SK-N-SH treated with all-trans-retinoic acid at 6 μM for 48 hours (cell line): Measurements from ENCODE around the gene EZR.

Source experiments
- ATAC-seq: fragments of 200-7000 bp; cut with Tn5 transposase; 3 replicates; pipeline ENCODE4 v1.9.1; 2020; ENCODE audit warnings: mild to moderate bottlenecking, moderate library complexity
- ARNTL ChIP-seq: fragments of 450-650 bp; formaldehyde crosslinking; IDR thresholded peaks from 2 replicates; pipeline ENCODE4 v1.5.0; 2020; ENCODE audit warnings: low read depth, mild to moderate bottlenecking, moderate library complexity, borderline replicate concordance
- BACH2 ChIP-seq: fragments of 250-450 bp; sonication (Bioruptor Pico); IDR thresholded peaks from 2 replicates; pipeline ENCODE4 v1.9.0; 2021; ENCODE audit warnings: mild to moderate bottlenecking, borderline replicate concordance
- CSDC2 ChIP-seq: fragments of 250-450 bp; sonication (Bioruptor Pico); IDR thresholded peaks from 2 replicates; pipeline ENCODE4 v1.5.0; 2020; ENCODE audit warnings: mild to moderate bottlenecking, moderate library complexity
- ESRRG ChIP-seq: fragments of 250-450 bp; sonication (Bioruptor Pico); IDR thresholded peaks from 2 replicates; pipeline ENCODE4 v1.6.1; 2021; ENCODE audit warnings: mild to moderate bottlenecking
- ISL1 ChIP-seq: fragments of 250-450 bp; sonication (Bioruptor Pico); IDR thresholded peaks from 2 replicates; pipeline ENCODE4 v2.1.2; 2022; ENCODE audit warnings: mild to moderate bottlenecking, moderate library complexity
- OSR1 ChIP-seq: fragments of 250-450 bp; sonication (Bioruptor Pico); IDR thresholded peaks from 2 replicates; pipeline ENCODE4 v1.8.0; 2022; ENCODE audit warnings: moderate library complexity, mild to moderate bottlenecking, inconsistent platforms
- RARB ChIP-seq: fragments of 250-450 bp; sonication (Bioruptor Pico); IDR thresholded peaks from 2 replicates; pipeline ENCODE4 v1.8.0; 2021; ENCODE audit warnings: mild to moderate bottlenecking, moderate library complexity
- SNAI2 ChIP-seq: fragments of 250-450 bp; sonication (Bioruptor Pico); IDR thresholded peaks from 2 replicates; pipeline ENCODE4 v1.5.0; 2020; ENCODE audit warnings: mild to moderate bottlenecking, moderate library complexity
- TCF4 ChIP-seq: fragments of 250-450 bp; sonication (Bioruptor Pico); IDR thresholded peaks from 2 replicates; pipeline ENCODE4 v1.8.0; 2021; ENCODE audit warnings: mild to moderate bottlenecking, moderate library complexity, borderline replicate concordance
- ZC3H10 ChIP-seq: fragments of 250-450 bp; sonication (Bioruptor Pico); IDR thresholded peaks from 2 replicates; pipeline ENCODE4 v1.5.1; 2021; ENCODE audit warnings: mild to moderate bottlenecking, moderate library complexity
- ZFP3 ChIP-seq: fragments of 250-450 bp; sonication (Bioruptor Pico); IDR thresholded peaks from 2 replicates; pipeline ENCODE4 v1.5.0; 2020; ENCODE audit warnings: mild to moderate bottlenecking, moderate library complexity
- ZFP30 ChIP-seq: fragments of 450-650 bp; formaldehyde crosslinking; IDR thresholded peaks from 2 replicates; pipeline ENCODE4 v1.5.0; 2022; ENCODE audit warnings: mild to moderate bottlenecking, moderate library complexity
- ZNF565 ChIP-seq: fragments of 450-650 bp; formaldehyde crosslinking; conservative IDR thresholded peaks from 2 replicates; pipeline ENCODE4 v1.5.0; 2020; ENCODE audit warnings: low read depth, mild to moderate bottlenecking, moderate library complexity
- ZNF70 ChIP-seq: fragments of 450-650 bp; formaldehyde crosslinking; IDR thresholded peaks from 2 replicates; pipeline ENCODE4 v1.5.0; 2020; ENCODE audit warnings: mild to moderate bottlenecking, moderate library complexity
- ZNF8 ChIP-seq: fragments of 450-650 bp; formaldehyde crosslinking; IDR thresholded peaks from 2 replicates; pipeline ENCODE4 v1.5.0; 2020; ENCODE audit warnings: mild to moderate bottlenecking, moderate library complexity
- TF ChIP-seq, protein P1 (sequence below): fragments of 250-450 bp; sonication (Bioruptor Pico); IDR thresholded peaks from 2 replicates; pipeline ENCODE4 v1.5.0; 2020; ENCODE audit warnings: mild to moderate bottlenecking, moderate library complexity
- TF ChIP-seq, protein P2 (sequence below): fragments of 250-450 bp; sonication (Bioruptor Pico); IDR thresholded peaks from 2 replicates; pipeline ENCODE4 v1.5.1; 2021; ENCODE audit warnings: mild to moderate bottlenecking, moderate library complexity
- TF ChIP-seq, protein P3 (sequence below): fragments of 250-450 bp; sonication (Bioruptor Pico); IDR thresholded peaks from 2 replicates; pipeline ENCODE4 v1.8.0; 2020; ENCODE audit warnings: mild to moderate bottlenecking, moderate library complexity, borderline replicate concordance
- TF ChIP-seq, protein P4 (sequence below): fragments of 250-450 bp; sonication (Bioruptor Pico); IDR thresholded peaks from 2 replicates; pipeline ENCODE4 v1.8.0; 2021; ENCODE audit warnings: low read depth, mild to moderate bottlenecking, moderate library complexity, borderline replicate concordance
- TF ChIP-seq, protein P5 (sequence below): fragments of 250-450 bp; sonication (Bioruptor Pico); IDR thresholded peaks from 2 replicates; pipeline ENCODE4 v1.5.1; 2020; ENCODE audit warnings: low read depth, mild to moderate bottlenecking, moderate library complexity

EZR gene

DNA sequence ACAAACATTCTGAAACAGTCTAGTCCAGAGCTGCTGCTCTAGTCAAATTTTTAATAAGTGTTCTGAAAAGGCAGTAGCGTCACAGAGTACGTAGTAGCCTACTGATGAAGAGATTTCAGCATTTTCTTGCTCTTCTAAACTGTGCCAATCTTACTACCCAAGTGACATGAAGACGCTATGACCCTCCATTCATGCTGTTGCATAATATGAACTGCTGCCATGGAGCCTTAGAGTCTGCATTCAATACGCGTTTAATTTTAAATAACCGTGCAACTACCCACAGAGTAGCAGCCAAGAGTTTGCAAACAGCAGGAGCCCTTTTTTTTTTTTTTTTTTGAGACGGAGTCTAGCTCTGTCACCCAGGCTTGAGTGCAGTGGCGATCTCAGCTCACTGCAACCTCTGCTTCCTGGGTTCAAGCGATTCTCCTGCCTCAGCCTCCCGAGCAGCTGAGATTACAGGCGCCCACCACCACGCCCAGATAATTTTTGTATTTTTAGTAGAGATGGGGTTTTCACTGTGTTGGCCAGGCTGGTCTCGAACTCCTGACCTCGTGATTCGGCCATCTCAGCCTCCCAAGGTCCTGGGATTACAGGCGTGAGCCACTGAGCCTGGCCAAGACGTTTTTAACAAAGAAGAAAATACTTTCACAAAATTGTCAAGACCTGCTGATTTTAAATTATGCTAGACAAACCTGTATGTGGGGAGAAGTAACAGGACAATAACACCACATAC, 44.3 kb downstream of the EZR start:
- TF ChIP-seq, protein P1, sequence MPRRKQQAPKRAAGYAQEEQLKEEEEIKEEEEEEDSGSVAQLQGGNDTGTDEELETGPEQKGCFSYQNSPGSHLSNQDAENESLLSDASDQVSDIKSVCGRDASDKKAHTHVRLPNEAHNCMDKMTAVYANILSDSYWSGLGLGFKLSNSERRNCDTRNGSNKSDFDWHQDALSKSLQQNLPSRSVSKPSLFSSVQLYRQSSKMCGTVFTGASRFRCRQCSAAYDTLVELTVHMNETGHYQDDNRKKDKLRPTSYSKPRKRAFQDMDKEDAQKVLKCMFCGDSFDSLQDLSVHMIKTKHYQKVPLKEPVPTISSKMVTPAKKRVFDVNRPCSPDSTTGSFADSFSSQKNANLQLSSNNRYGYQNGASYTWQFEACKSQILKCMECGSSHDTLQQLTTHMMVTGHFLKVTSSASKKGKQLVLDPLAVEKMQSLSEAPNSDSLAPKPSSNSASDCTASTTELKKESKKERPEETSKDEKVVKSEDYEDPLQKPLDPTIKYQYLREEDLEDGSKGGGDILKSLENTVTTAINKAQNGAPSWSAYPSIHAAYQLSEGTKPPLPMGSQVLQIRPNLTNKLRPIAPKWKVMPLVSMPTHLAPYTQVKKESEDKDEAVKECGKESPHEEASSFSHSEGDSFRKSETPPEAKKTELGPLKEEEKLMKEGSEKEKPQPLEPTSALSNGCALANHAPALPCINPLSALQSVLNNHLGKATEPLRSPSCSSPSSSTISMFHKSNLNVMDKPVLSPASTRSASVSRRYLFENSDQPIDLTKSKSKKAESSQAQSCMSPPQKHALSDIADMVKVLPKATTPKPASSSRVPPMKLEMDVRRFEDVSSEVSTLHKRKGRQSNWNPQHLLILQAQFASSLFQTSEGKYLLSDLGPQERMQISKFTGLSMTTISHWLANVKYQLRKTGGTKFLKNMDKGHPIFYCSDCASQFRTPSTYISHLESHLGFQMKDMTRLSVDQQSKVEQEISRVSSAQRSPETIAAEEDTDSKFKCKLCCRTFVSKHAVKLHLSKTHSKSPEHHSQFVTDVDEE (CRISPR knock-in tag) = no peak
- TF ChIP-seq, protein P2, sequence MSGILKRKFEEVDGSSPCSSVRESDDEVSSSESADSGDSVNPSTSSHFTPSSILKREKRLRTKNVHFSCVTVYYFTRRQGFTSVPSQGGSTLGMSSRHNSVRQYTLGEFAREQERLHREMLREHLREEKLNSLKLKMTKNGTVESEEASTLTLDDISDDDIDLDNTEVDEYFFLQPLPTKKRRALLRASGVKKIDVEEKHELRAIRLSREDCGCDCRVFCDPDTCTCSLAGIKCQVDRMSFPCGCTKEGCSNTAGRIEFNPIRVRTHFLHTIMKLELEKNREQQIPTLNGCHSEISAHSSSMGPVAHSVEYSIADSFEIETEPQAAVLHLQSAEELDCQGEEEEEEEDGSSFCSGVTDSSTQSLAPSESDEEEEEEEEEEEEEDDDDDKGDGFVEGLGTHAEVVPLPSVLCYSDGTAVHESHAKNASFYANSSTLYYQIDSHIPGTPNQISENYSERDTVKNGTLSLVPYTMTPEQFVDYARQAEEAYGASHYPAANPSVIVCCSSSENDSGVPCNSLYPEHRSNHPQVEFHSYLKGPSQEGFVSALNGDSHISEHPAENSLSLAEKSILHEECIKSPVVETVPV (CRISPR knock-in tag) = no peak
- TF ChIP-seq ZNF70 (CRISPR knock-in tag) = no peak
- TF ChIP-seq, protein P3, sequence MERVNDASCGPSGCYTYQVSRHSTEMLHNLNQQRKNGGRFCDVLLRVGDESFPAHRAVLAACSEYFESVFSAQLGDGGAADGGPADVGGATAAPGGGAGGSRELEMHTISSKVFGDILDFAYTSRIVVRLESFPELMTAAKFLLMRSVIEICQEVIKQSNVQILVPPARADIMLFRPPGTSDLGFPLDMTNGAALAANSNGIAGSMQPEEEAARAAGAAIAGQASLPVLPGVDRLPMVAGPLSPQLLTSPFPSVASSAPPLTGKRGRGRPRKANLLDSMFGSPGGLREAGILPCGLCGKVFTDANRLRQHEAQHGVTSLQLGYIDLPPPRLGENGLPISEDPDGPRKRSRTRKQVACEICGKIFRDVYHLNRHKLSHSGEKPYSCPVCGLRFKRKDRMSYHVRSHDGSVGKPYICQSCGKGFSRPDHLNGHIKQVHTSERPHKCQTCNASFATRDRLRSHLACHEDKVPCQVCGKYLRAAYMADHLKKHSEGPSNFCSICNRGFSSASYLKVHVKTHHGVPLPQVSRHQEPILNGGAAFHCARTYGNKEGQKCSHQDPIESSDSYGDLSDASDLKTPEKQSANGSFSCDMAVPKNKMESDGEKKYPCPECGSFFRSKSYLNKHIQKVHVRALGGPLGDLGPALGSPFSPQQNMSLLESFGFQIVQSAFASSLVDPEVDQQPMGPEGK (CRISPR knock-in tag) = no peak
- TF ChIP-seq, protein P4, sequence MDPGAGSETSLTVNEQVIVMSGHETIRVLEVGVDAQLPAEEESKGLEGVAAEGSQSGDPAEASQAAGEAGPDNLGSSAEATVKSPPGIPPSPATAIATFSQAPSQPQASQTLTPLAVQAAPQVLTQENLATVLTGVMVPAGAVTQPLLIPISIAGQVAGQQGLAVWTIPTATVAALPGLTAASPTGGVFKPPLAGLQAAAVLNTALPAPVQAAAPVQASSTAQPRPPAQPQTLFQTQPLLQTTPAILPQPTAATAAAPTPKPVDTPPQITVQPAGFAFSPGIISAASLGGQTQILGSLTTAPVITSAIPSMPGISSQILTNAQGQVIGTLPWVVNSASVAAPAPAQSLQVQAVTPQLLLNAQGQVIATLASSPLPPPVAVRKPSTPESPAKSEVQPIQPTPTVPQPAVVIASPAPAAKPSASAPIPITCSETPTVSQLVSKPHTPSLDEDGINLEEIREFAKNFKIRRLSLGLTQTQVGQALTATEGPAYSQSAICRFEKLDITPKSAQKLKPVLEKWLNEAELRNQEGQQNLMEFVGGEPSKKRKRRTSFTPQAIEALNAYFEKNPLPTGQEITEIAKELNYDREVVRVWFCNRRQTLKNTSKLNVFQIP = no peak
- no peak for TF ChIP-seq ZC3H10
- TF ChIP-seq RARB (CRISPR knock-in tag) = no peak
- TF ChIP-seq, protein P5, sequence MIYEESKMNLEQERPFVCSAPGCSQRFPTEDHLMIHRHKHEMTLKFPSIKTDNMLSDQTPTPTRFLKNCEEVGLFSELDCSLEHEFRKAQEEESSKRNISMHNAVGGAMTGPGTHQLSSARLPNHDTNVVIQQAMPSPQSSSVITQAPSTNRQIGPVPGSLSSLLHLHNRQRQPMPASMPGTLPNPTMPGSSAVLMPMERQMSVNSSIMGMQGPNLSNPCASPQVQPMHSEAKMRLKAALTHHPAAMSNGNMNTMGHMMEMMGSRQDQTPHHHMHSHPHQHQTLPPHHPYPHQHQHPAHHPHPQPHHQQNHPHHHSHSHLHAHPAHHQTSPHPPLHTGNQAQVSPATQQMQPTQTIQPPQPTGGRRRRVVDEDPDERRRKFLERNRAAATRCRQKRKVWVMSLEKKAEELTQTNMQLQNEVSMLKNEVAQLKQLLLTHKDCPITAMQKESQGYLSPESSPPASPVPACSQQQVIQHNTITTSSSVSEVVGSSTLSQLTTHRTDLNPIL (CRISPR knock-in tag) = no peak
- TF ChIP-seq ZFP30 (CRISPR knock-in tag) = no peak
- no peak for TF ChIP-seq ZNF8 (CRISPR knock-in tag)
- TF ChIP-seq ARNTL (CRISPR knock-in tag) = no peak
- no peak for TF ChIP-seq ZNF565 (CRISPR knock-in tag)
- TF ChIP-seq SNAI2 (CRISPR knock-in tag) = no peak
- no peak for TF ChIP-seq ZFP3 (CRISPR knock-in tag)
- TF ChIP-seq ISL1 = no peak
- ATAC-seq = no peak

DNA sequence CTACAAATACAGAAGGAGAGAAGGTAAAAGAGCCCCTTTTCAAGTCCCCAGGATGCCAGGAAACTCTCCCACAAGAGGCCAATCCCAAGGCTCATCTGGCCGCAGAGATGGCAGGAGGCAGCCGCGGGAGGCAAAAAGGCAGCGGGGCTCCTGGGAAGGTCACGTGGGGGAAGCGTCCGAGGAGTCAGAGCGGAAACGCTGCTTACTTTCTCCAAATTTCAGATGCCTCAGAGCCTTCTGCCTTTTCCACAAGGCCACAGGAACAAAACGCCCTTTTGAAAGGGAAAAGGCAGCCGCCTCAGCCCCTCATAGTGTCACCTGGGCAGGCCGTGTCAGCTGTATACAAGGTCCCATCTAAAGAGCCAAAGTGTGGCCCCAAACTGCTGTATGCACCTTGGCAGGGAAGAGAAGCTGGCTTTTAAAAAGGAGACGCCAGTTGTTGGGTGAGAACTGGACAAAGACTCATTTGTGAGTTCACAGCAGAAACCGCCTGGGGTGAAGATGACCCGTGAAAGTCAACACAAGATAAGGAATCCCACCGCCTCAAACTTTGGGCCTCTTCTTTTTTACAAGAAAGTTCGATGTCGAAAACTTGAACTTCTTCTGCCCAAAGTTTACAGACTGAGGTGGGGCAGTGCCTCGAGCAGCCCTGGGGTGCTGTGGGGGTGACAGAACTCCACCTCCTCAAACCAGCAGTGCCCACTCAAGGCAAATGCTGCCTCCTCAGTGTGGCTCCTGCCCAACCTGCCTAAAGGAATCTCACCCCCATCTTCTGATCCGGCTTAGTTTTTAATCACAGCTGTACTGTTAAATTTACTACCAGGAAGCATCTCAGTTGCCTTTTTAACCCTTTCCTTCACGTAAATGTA, 45.4 kb downstream of the EZR start:
- no peak for ATAC-seq
- TF ChIP-seq, protein P1 (CRISPR knock-in tag) = no peak
- no peak for TF ChIP-seq ZC3H10
- no peak for TF ChIP-seq ZFP3 (CRISPR knock-in tag)
- TF ChIP-seq CSDC2 (CRISPR knock-in tag) = no peak
- TF ChIP-seq OSR1 (CRISPR knock-in tag) = no peak
- TF ChIP-seq, protein P2 (CRISPR knock-in tag) = no peak
- no peak for TF ChIP-seq ESRRG (CRISPR knock-in tag)
- TF ChIP-seq SNAI2 (CRISPR knock-in tag) = no peak
- no peak for TF ChIP-seq ISL1
- no peak for TF ChIP-seq ZNF8 (CRISPR knock-in tag)
- no peak for TF ChIP-seq TCF4 (CRISPR knock-in tag)
- TF ChIP-seq, protein P5 (CRISPR knock-in tag) = no peak
- no peak for TF ChIP-seq BACH2
